22Rv1 (cell line): ENCODE data around the gene DHRSX.

Source experiments
- ZFX ChIP-seq: fragments of 450-650 bp; IDR thresholded peaks from 2 replicates; pipeline ENCODE4 v1.6.1; 2017; ENCODE audit warnings: antibody characterized with exemption, borderline replicate concordance
- TF ChIP-seq, protein P1 (sequence below): fragments of 450-650 bp; IDR thresholded peaks from 2 replicates; pipeline ENCODE4 v1.5.1; 2017; ENCODE audit warnings: mild to moderate bottlenecking

DNA sequence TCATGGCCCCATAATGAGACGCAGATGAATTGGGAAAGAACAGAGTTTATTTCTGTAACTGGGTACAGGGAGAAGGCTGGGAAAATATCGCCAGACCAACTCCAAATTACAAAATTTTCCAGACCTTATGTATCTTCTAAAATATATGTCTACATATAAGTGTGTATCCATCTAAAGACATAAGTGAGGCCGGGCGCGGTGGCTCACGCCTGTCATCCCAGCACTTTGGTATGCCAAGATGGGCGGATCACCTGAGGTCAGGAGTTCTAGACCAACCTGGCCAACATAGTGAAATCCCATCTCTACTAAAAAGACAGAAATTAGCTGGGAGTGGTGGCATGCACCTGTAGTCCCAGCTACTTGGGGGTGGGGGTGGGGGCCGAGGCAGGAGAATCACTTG lies 11.7 kb upstream of the DHRSX start:
- TF ChIP-seq, protein P1, sequence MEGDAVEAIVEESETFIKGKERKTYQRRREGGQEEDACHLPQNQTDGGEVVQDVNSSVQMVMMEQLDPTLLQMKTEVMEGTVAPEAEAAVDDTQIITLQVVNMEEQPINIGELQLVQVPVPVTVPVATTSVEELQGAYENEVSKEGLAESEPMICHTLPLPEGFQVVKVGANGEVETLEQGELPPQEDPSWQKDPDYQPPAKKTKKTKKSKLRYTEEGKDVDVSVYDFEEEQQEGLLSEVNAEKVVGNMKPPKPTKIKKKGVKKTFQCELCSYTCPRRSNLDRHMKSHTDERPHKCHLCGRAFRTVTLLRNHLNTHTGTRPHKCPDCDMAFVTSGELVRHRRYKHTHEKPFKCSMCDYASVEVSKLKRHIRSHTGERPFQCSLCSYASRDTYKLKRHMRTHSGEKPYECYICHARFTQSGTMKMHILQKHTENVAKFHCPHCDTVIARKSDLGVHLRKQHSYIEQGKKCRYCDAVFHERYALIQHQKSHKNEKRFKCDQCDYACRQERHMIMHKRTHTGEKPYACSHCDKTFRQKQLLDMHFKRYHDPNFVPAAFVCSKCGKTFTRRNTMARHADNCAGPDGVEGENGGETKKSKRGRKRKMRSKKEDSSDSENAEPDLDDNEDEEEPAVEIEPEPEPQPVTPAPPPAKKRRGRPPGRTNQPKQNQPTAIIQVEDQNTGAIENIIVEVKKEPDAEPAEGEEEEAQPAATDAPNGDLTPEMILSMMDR, result no peak
- TF ChIP-seq ZFX, result no peak
